PC-3 (cell line): Measurements from ENCODE around the gene SH2B3. TPM values are rescaled to one million over a fixed set of nuclear protein-coding genes. Genes with fewer than 3 reads are reported as not detected.

ENCODE experiments used
- ATAC-seq: fragments of 200-7000 bp; cut with Tn5 transposase; 2 replicates; pipeline ENCODE4 v1.9.1; 2020; ENCODE audit warnings: mild to moderate bottlenecking, moderate library complexity
- BruUV-seq: library from RNA; stranded (reverse); fragments of 400-500 nt; replicated peaks from 2 replicates; lab custom pipeline; 2021; lab: Mats Ljungman, UMichigan
- CTCF ChIA-PET: fragments of 300-600 bp; sonication (Branson Sonifier 250); formaldehyde crosslinking; loops from one replicate; lab custom pipeline; 2022; ENCODE audit warnings: antibody characterized with exemption; lab: Charles Lee
- POLR2A ChIA-PET: fragments of 300-600 bp; sonication (Branson Sonifier 250); formaldehyde crosslinking; loops from one replicate; lab custom pipeline; 2022; ENCODE audit warnings: antibody characterized with exemption; ENCODE audit not compliant: unreplicated experiment; lab: Charles Lee
- DNase-seq: peaks from one replicate; pipeline ENCODE4 v3.0.0-alpha.2; 2015
- H2AFZ ChIP-seq: fragments of 300-600 bp; sonication (generic); 2 replicates; pipeline ENCODE4 v1.6.0; 2016; ENCODE audit warnings: antibody characterized with exemption, low read length
- H3F3A ChIP-seq: fragments of 300-600 bp; sonication (generic); one replicate; pipeline ENCODE4 v1.6.0; 2017; ENCODE audit warnings: antibody characterized with exemption, low read length, control low read depth, mild to moderate bottlenecking; ENCODE audit not compliant: unreplicated experiment
- H3K27ac ChIP-seq: fragments of 300-600 bp; sonication (generic); 2 replicates; pipeline ENCODE4 v1.5.1; 2016; ENCODE audit warnings: mild to moderate bottlenecking, low read length
- H3K27me3 ChIP-seq: fragments of 300-600 bp; sonication (generic); 2 replicates; pipeline ENCODE4 v1.6.1; 2016; ENCODE audit warnings: low read length, mixed read lengths
- H3K36me3 ChIP-seq: fragments of 300-600 bp; sonication (generic); 2 replicates; pipeline ENCODE4 v1.6.1; 2016; ENCODE audit warnings: low read depth, mixed run types, low read length, mixed read lengths
- H3K4me1 ChIP-seq: fragments of 300-600 bp; sonication (generic); 2 replicates; pipeline ENCODE4 v1.5.1; 2016; ENCODE audit warnings: low read length; ENCODE audit not compliant: insufficient read depth
- H3K4me2 ChIP-seq: fragments of 300-600 bp; sonication (generic); 2 replicates; pipeline ENCODE4 v1.6.0; 2016; ENCODE audit warnings: low read length
- H3K4me3 ChIP-seq: fragments of 300-600 bp; sonication (generic); 2 replicates; pipeline ENCODE4 v1.5.1; 2016; ENCODE audit warnings: mild to moderate bottlenecking, low read length, mixed read lengths
- H3K79me2 ChIP-seq: fragments of 300-600 bp; sonication (generic); 2 replicates; pipeline ENCODE4 v1.6.1; 2017; ENCODE audit warnings: low read length, mixed read lengths
- H3K9ac ChIP-seq: fragments of 300-600 bp; sonication (generic); 2 replicates; pipeline ENCODE4 v1.6.0; 2016; ENCODE audit warnings: mild to moderate bottlenecking, low read length
- H3K9me2 ChIP-seq: fragments of 300-600 bp; sonication (generic); replicated peaks from 2 replicates; pipeline ENCODE4 v1.6.1; 2016; ENCODE audit warnings: mixed run types, low read length, mixed read lengths
- H3K9me3 ChIP-seq: fragments of 300-600 bp; sonication (generic); 2 replicates; pipeline ENCODE4 v1.6.1; 2016; ENCODE audit warnings: low read length, mixed read lengths
- H4K20me1 ChIP-seq: fragments of 300-600 bp; sonication (generic); 2 replicates; pipeline ENCODE4 v1.6.1; 2016; ENCODE audit warnings: low read length, mixed read lengths
- CTCF ChIP-seq: fragments of 300-600 bp; sonication (generic); conservative IDR thresholded peaks from 2 replicates; pipeline ENCODE4 v1.5.1; 2017; ENCODE audit warnings: antibody characterized with exemption, low read depth, mild to moderate bottlenecking, low read length
- EZH2 ChIP-seq: fragments of 300-600 bp; sonication (generic); IDR thresholded peaks from one replicate; pipeline ENCODE4 v1.6.1; 2017; ENCODE audit warnings: antibody characterized with exemption, mild to moderate bottlenecking, low read length; ENCODE audit not compliant: unreplicated experiment
- EZH2phosphoT487 ChIP-seq: fragments of 300-600 bp; sonication (generic); IDR thresholded peaks from 2 replicates; pipeline ENCODE4 v1.6.1; 2018; ENCODE audit warnings: mild to moderate bottlenecking, antibody characterized with exemption, low read length, borderline replicate concordance
- intact Hi-C: fragments of 100-400 bp; cut with micrococcal nuclease; formaldehyde crosslinking; loops from 2 replicates; pipeline ENCODE4 v1.9.0; 2023
- total RNA-seq: library from RNA; depleted of rRNA; stranded (reverse); fragments of >200 nt; gene quantifications from 2 replicates; pipeline ENCODE4 v1.2.3, GENCODE V29; 2014

SH2B3 gene
- total RNA-seq, 1 experiment from 2014 or later: 12.9 TPM

GRCh38 chr12:111450676-111451075 lies 45.0 kb downstream of the SH2B3 start:
- Histone ChIP-seq H3F3A (no peaks in the 10 kb centered on the region), H3K4me1 (no peaks in the 10 kb centered on the region), H3K27me3 (no peaks in the 10 kb centered on the region), H3K27ac (no peak overlapping the region), H3K9me3 (no peaks in the 10 kb centered on the region), H3K9me2 (no peaks in the 10 kb centered on the region), H3K4me3 (no peak overlapping the region), H2AFZ (no peak overlapping the region), H3K36me3 (peaks cover 45% of the 10 kb centered on the region), H3K79me2 (no peaks in the 10 kb centered on the region), H3K9ac (no peak overlapping the region), H3K4me2 (no peak overlapping the region), H4K20me1 (no peaks in the 10 kb centered on the region)
- CTCF ChIA-PET: interaction anchor here (2.0 kb wide), 1 partner anchor 54 kb away, joined by 43 read pairs; no protein-coding TSS in a partner anchor
- POLR2A ChIA-PET: no interaction called here
- DNase-seq (no peak), ATAC-seq (no peak)
- no TSS peak for BruUV-seq
- intact Hi-C loops: loop anchor here (1.0 kb wide), 2 partner anchors 53 to 119 kb away; no protein-coding TSS in a partner anchor
- TF ChIP-seq EZH2: no peak
- TF ChIP-seq EZH2phosphoT487: no peak
- TF ChIP-seq CTCF: no peak

GRCh38 chr12:111451232-111451631 lies 45.5 kb downstream of the SH2B3 start:
- H3K9me3 ChIP-seq: no peaks in the 10 kb centered on the region
- intact Hi-C loops: loop anchor here (1.0 kb wide), 2 partner anchors 54 to 120 kb away; no protein-coding TSS in a partner anchor
- H3K4me3 ChIP-seq: no peak overlapping the region
- H3K4me1 ChIP-seq: no peaks in the 10 kb centered on the region
- no peak for DNase-seq
- no peak for TF ChIP-seq CTCF
- no peak for TF ChIP-seq EZH2phosphoT487
- no peak for TF ChIP-seq EZH2
- H3K4me2 ChIP-seq: no peak overlapping the region
- H4K20me1 ChIP-seq: no peaks in the 10 kb centered on the region
- H3K9ac ChIP-seq: no peak overlapping the region
- POLR2A ChIA-PET: interaction anchor here (0.6 kb wide), 1 partner anchor 116 kb away, joined by 3 read pairs; no protein-coding TSS in a partner anchor
- no peaks in the 10 kb centered on the region for H3K79me2 ChIP-seq
- H3K27me3 ChIP-seq: no peaks in the 10 kb centered on the region
- no peaks in the 10 kb centered on the region for H3F3A ChIP-seq
- H3K27ac ChIP-seq: no peak overlapping the region
- ATAC-seq: no peak
- peaks cover 51% of the 10 kb centered on the region for H3K36me3 ChIP-seq
- CTCF ChIA-PET: interaction anchor here (1.0 to 2.0 kb wide), 4 partner anchors 8 to 121 kb away, joined by 3 to 43 read pairs (median 12); no protein-coding TSS in a partner anchor
- H3K9me2 ChIP-seq: no peaks in the 10 kb centered on the region
- no peak overlapping the region for H2AFZ ChIP-seq
- BruUV-seq: no TSS peak

GRCh38 chr12:111451649-111452129 lies 46.0 kb downstream of the SH2B3 start:
- TF ChIP-seq EZH2phosphoT487 (no peak), CTCF (peak; percentile 97)
- no TSS peak for BruUV-seq
- Histone ChIP-seq H4K20me1 (no peaks in the 10 kb centered on the region), H3K9me2 (no peaks in the 10 kb centered on the region), H2AFZ (no peak overlapping the region), H3K9ac (no peak overlapping the region), H3K4me1 (no peaks in the 10 kb centered on the region), H3K9me3 (no peaks in the 10 kb centered on the region), H3K79me2 (no peaks in the 10 kb centered on the region), H3K27me3 (no peaks in the 10 kb centered on the region), H3K4me2 (no peak overlapping the region), H3K36me3 (peaks cover 49% of the 10 kb centered on the region), H3K4me3 (no peak overlapping the region), H3F3A (no peaks in the 10 kb centered on the region), H3K27ac (no peak overlapping the region)
- ChIA-PET CTCF (interaction anchor here (0.6 to 2.0 kb wide), 11 partner anchors 8 to 536 kb away, joined by 3 to 43 read pairs (median 3); partner anchors contain the start of genes ACAD10 and BRAP), POLR2A (interaction anchor here (0.6 kb wide), 1 partner anchor 117 kb away, joined by 3 read pairs; no protein-coding TSS in a partner anchor)
- ATAC-seq (peak; percentile 47), DNase-seq (peak; percentile 72)
- intact Hi-C loops: loop anchor here (1.0 kb wide), 2 partner anchors 54 to 120 kb away; no protein-coding TSS in a partner anchor
